NCI-H146 treated with DMSO at 0.1 percent for 48 hours (cell line): ENCODE results near the gene ELMO3.
A peak's percentile ranks its signal among the peaks of the same experiment; 100 is the strongest.

Source experiments
- DNase-seq: peaks from one replicate; lab custom pipeline; 2025; ENCODE audit not compliant: unreplicated experiment; lab: John Stamatoyannopoulos, UW

The ELMO3 gene

DNA sequence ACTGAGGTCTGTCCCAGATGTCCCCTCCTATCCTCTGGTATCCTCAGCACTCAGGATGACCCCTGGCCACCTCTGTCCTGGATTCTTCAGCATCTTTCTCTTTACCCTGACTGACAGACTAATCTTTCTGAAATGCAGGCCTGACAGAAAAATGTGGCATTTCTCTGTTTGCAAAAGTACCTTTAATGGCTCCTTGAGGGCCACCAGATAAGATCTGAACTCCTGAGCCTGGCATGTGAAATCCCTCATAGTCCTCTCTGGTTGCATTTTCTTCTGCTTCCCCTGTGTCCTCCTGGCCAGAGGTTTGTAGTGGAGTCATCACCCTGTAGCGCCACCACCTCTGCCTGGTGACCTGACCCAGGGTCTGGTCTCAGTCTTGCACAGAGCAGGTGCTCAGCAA is 2.0 kb upstream of the ELMO3 start:
- DNase-seq, result no peak

DNA sequence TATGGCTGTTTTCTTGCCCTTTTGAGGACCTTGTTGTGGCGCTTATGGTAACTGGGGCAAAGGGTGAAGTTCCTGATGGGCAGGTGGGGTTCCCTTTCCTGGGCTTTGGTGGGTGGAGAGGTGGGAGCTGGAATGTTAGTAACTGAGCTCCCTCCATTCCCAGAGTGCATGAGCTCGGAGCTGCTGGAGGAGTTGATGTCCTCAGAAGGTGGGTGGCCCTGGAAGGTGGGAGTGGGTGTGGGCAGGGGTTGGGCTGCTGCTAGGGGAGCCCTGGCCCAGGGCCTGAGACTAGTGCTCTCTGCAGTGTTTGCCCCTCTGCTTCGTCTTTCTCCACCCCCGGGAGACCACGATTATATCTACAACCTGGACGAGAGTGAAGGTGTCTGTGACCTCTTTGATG is 1.2 kb upstream of the ELMO3 start:
- no peak for DNase-seq

- DNase-seq, result no peak
These were observed 645 bp upstream of the ELMO3 start for GRCh38 chr16:67198238-67198734.

- peak; percentile 25 for DNase-seq
These were observed 872 bp downstream of the ELMO3 start for GRCh38 chr16:67199808-67200198.

- DNase-seq, result no peak
These were observed 1.6 kb downstream of the ELMO3 start for GRCh38 chr16:67200491-67200890.

GRCh38 chr16:67201411-67202345 is 2.7 kb downstream of the ELMO3 start:
- DNase-seq, result no peak

GRCh38 chr16:67202426-67202825 is 3.5 kb downstream of the ELMO3 start:
- no peak for DNase-seq

GRCh38 chr16:67202956-67203493 is 4.1 kb downstream of the ELMO3 start:
- DNase-seq, result no peak

DNA sequence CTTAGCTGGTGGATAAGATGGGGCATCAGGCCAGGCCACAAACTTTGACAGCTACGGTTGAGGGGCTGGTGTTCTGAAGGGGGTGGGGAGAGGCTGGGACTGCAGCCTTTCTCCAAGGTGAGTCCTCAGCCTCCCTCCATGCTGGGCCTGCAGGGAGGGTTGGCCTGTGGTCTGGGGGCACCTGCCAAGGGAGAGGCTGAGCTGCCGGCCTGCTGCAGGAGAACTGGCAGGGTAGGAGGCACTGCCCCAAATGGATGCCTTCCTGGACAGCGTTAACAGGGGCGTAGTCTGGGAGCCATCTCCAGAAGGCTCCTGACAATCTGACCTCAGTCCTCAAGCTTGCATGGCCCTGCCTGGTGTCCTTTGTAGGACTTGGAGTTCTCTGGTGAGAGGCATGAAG is 5.1 kb downstream of the ELMO3 start:
- no peak for DNase-seq

DNA sequence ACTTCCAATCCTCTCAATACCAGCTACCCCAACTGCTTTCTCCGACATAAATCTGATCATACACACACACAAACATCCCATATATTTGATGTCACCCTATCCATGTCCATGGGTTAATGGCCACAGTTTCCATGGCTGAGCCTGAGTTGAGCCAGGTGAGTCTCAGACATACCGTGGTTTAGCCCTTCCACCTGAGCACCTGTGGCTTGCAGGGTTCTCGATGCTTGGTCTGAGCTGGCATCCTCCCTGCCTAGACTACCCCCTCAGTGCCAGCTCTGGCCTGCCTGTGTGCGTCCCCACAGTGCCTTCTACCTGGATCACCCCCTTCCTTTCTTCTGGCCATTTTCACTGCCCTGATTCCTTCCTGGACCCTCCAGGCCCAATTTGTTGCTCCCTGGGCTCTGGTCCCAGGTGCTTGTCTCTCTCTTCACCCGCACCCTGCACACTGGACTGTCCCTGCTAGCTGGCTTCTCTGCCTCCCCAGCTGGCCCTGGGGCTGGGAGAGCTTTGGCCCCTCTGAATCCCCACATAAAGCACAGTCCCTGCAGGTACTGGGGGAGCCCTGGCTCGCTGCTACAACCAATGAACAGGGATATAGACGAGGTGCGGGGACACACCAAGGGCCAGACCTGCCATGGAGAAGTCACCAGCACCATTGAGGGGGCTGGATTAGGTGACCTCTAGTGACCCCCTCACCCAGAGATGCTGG is 7.4 kb downstream of the ELMO3 start:
- no peak for DNase-seq

DNA sequence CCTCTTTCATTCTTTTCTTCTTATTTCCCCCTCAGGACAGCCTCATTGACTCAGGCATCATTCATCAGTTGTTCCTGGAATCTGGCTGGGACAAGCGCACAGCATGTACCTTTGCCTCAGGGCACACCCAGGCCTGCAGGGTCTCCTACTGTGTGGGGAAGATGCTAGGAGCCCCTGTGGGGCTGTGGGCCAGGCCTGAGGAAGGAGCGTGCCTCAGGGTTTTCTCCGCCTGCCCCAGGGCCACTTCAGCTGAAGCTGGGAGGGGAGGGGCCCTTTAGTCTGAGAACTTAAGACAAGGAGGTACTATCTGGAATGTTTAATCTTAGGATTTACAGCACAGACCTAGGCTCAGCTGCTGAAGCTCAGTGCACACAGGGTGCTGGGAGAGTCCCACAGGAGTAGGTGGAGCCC is 7.9 kb downstream of the ELMO3 start:
- DNase-seq, result no peak

DNA sequence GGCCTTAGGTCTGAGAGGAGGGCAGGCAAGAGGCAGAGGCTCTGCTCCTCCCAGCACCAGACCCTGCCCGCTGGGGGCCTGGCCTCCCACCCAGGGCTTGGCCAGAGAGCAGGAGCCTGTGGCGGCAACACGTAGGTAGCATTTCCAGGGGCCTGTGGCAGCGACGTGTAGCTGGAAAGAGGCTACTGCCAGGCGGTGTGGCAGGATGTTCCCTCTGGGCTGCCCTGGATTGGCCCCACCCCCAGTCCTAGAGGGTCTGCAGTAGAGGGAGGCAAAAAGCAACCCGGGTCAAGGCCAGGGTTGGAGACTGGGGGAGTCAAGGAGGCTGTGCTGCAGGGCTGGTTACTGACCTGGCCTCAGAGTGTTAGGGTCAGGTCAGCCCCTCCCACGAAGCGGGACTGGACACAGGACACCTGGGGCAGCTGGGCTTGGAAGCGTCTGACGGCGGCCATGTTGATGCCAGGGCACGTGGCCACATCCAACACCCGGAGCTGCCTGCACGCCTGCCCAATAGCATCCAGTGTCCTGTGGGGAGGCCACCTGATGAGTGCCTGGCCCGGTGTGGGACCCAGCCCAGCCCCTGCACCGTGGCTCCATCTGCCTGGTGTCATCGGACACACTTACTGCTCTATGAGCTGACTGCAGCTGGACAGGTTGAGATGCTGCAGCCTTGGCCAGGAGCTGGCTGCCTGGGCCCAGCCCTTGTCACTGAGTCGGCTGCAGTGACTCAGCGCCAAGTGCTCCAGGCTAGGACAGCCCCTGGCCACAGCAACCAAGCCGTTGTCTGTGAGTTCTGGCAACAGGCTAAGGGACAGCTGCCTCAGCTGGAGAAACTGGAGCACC is 8.5 kb downstream of the ELMO3 start:
- no peak for DNase-seq

- no peak for DNase-seq
These were observed 9.4 kb downstream of the ELMO3 start for GRCh38 chr16:67208154-67208896.

DNA sequence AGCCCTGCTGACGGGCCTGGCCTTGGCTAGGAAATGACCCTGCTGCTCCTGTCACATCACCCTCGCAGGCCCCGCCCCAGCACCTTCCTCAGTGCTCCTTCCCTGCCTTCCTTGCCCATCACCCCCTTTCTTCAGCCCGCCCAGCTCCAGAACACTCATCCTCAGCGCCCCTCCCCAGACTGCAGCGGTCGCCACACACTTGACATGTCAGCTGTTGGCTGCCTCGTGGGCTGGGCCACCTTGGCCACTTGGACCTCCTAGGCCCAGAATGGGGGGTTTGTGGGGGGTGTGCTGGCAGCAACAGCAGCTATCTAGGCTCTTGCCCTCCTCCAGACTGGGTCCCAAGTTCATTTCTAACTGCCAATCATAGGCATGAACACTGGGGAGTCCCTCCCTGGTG is 10.6 kb downstream of the ELMO3 start:
- no peak for DNase-seq

DNA sequence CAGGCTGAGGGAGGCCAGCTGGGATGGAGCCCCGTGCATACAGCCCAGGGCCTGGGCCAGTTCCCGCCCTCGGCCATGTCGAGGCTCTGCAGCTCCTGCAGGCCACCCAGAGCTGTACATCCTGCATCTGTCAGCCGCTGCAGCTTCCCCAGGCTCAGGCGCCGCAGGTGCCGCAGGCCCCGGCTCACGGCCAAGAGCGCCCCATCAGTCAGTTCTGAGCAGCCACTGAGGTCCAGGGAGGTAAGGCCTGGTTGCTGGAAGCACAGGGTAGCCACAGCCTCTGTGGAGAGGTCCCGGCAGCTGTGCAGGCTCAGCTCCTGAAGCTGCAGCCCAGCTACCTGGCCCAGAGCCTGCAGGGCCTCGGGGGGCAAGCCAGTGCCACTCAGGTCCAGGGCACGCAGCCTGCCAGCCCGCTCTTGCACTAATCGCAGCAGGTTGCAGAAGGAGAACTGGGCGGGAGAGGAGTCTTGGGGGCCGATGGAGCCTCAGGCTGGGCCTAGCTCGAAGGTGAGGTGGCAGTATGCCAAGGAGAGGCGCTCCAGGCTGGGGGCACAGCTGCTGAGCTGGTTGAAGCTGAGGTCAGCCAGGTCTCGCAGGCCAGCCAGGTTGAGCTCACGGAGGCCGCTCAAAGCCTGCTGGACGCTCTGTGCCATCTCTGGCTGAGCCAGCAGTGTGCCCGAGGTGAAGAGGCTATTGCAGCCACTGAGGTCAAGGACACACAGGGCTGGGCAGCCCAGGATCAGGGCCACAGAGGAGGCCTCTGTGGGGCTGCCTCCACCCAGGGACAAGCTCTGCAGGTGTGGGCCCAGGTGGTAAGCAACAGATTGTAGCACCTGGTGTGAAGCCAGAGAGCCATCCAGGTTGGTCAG is 11.4 kb downstream of the ELMO3 start:
- no peak for DNase-seq

- no peak for DNase-seq
These were observed 12.7 kb downstream of the ELMO3 start for GRCh38 chr16:67211674-67212073.

DNA sequence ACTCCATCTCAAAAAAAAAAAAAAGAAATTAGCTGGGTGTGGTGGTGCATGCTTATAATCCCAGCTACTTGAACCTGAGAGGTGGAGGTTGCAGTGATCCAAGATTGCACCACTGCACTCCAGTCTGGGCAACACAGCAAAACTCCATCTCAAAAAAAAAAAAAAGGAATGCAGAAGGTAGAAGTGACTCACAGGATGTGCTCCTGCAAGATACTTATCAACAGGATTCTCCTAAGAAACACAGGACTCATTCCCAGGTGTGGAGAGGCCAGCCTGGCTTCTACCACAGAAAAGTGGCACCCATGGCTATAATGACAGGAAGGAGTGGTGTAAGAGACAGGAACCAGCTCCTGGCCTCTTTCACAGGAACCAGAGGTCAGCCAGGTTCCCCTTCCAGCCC is 13.8 kb downstream of the ELMO3 start:
- no peak for DNase-seq

DNA sequence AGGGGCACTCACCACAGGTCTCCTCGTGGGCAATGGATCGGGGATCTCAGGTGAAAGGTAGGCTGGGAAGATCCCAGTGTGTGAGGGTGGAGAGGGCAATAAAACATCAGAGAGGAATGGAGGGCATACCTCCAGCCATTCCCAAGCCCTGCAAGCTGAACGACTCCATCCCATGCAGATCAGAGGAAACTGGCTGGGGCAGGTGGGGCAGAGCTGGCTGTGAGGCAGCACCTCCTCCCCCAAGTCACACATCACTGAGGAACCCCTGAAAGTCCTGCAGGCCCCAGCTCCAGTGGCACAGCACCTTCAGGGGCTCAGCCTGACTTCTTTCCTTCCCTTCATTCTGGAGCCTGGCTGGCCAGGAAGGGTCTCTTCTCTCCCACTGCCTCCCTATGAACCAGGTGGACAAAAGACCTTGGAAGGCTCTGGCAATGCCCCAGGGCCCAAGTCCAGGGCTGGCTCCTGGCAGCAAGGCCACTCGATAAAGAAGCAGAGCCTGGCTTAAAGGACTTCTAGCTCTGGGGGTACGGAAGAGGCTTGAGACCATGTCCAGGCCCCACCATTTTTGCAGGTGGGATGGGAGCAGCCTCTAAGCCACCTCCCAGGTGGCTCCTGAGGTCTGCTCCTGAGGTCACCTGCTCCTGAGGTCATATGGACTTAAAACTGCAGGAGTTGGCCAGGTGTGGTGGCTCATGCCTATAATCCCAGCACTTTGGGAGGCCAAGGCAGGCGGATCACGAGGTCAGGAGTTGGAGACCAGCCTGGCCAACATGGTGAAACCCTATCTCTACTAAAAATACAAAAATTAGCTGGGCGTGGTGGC is 14.5 kb downstream of the ELMO3 start:
- DNase-seq, result no peak
